HFFc6 (cell line): Measurements from ENCODE around the gene ETFA. TPM values are rescaled to one million over a fixed set of nuclear protein-coding genes. Genes with fewer than 3 reads are reported as not detected.

Experiments
- DNase-seq: peaks from one replicate; pipeline ENCODE4 v3.0.0-alpha.2; 2018
- H3K27ac Mint-ChIP-seq: 2 replicates; pipeline ENCODE4 v1.8.0; 2020; ENCODE audit warnings: mild to moderate bottlenecking, mixed read lengths
- H3K27me3 Mint-ChIP-seq: 2 replicates; pipeline ENCODE4 v1.8.0; 2021; ENCODE audit warnings: mild to moderate bottlenecking, moderate library complexity, mixed read lengths; ENCODE audit not compliant: insufficient read depth
- H3K36me3 Mint-ChIP-seq: 2 replicates; pipeline ENCODE4 v1.8.0; 2021; ENCODE audit warnings: low read depth, mixed read lengths
- H3K4me1 Mint-ChIP-seq: 2 replicates; pipeline ENCODE4 v1.8.0; 2020; ENCODE audit warnings: low read depth, mixed read lengths
- H3K4me3 Mint-ChIP-seq: 2 replicates; pipeline ENCODE4 v1.8.0; 2020; ENCODE audit warnings: mild to moderate bottlenecking, moderate library complexity, mixed read lengths
- H3K9me3 Mint-ChIP-seq: 2 replicates; pipeline ENCODE4 v1.8.0; 2020; ENCODE audit warnings: mild to moderate bottlenecking, mixed read lengths
- CTCF ChIP-seq: fragments of 200-600 bp; sonication (generic); IDR thresholded peaks from 2 replicates; pipeline ENCODE4 v1.5.0; 2021; ENCODE audit warnings: antibody characterized with exemption, mild to moderate bottlenecking
- total RNA-seq, 6 experiments: library from RNA; stranded (reverse); fragmentation: NEBNext Ultra II Directional; extraction: Animal tissue kit (Norgen Biotek cat#: 25700); gene quantifications; 2 replicates in 1 of 6; 3 replicates in 5 of 6; pipeline ENCODE4 v1.2.3, GENCODE V29; 2021

Gene ETFA
- total RNA-seq, 6 experiments from 2014 or later, result 127 to 161 (median 146) TPM

- DNase-seq, result peak; percentile 72
- no peak for TF ChIP-seq CTCF
- H3K27ac Mint-ChIP-seq, result peak overlapping the region; percentile 52
- H3K9me3 Mint-ChIP-seq, result no peaks in the 10 kb centered on the region
- H3K27me3 Mint-ChIP-seq, result no peaks in the 10 kb centered on the region
- H3K4me1 Mint-ChIP-seq, result peaks cover 47% of the 10 kb centered on the region
- 0 out of 2 replicates have a peak, but pooled peaks cover 4% of the 10 kb centered on the region for H3K36me3 Mint-ChIP-seq
- H3K4me3 Mint-ChIP-seq, result peak overlapping the region; percentile 93
These were observed 1.4 kb upstream of the ETFA start for GRCh38 chr15:76312540-76313174.

- no peak for DNase-seq
- peak overlapping the region; percentile 93 for H3K27ac Mint-ChIP-seq
- H3K36me3 Mint-ChIP-seq, result 0 out of 2 replicates have a peak, but pooled peaks cover 4% of the 10 kb centered on the region
- TF ChIP-seq CTCF, result no peak
- peak overlapping the region; percentile 93 for H3K4me3 Mint-ChIP-seq
- H3K27me3 Mint-ChIP-seq, result no peaks in the 10 kb centered on the region
- peaks cover 47% of the 10 kb centered on the region for H3K4me1 Mint-ChIP-seq
- H3K9me3 Mint-ChIP-seq, result no peaks in the 10 kb centered on the region
These were observed 682 bp downstream of the ETFA start for GRCh38 chr15:76310475-76311099.

- Mint-ChIP-seq H3K36me3 (peaks cover 10% of the 10 kb centered on the region), H3K27ac (peak overlapping the region; percentile 93), H3K4me3 (peak overlapping the region; percentile 93), H3K27me3 (no peaks in the 10 kb centered on the region), H3K4me1 (peaks cover 51% of the 10 kb centered on the region), H3K9me3 (no peaks in the 10 kb centered on the region)
- TF ChIP-seq CTCF, result no peak
- DNase-seq, result no peak
These were observed 1.5 kb downstream of the ETFA start for GRCh38 chr15:76309601-76310330.

- H3K4me1 Mint-ChIP-seq, result peaks cover 14% of the 10 kb centered on the region
- no peak for TF ChIP-seq CTCF
- no peaks in the 10 kb centered on the region; the same call in 1 of the 2 replicates for H3K27me3 Mint-ChIP-seq
- no peak overlapping the region for H3K4me3 Mint-ChIP-seq
- no peaks in the 10 kb centered on the region for H3K9me3 Mint-ChIP-seq
- DNase-seq, result no peak
- H3K36me3 Mint-ChIP-seq, result peaks cover 13% of the 10 kb centered on the region
- H3K27ac Mint-ChIP-seq, result no peak overlapping the region
These were observed 7.4 kb downstream of the ETFA start for GRCh38 chr15:76303909-76304308.

- Mint-ChIP-seq H3K27ac (no peak overlapping the region), H3K27me3 (no peaks in the 10 kb centered on the region; the same call in 1 of the 2 replicates), H3K4me1 (0 out of 2 replicates have a peak, but pooled peaks cover 3% of the 10 kb centered on the region), H3K36me3 (peaks cover 7% of the 10 kb centered on the region), H3K9me3 (no peaks in the 10 kb centered on the region), H3K4me3 (no peak overlapping the region)
- DNase-seq, result no peak
- no peak for TF ChIP-seq CTCF
These were observed 11.5 kb downstream of the ETFA start for GRCh38 chr15:76299786-76300185.
